GM12878 (cell line): ENCODE data around the gene CD99. TPM values are rescaled to one million over a fixed set of nuclear protein-coding genes. Genes with fewer than 3 reads are reported as not detected.

Experiments used
- ATAC-seq: fragments of 200-7000 bp; cut with Tn5 transposase; 3 replicates; pipeline ENCODE4 v1.9.1; 2020; ENCODE audit warnings: mild to moderate bottlenecking, moderate library complexity
- BruUV-seq: library from RNA; stranded (reverse); fragments of 400-500 nt; replicated peaks from 2 replicates; lab custom pipeline; 2021; lab: Mats Ljungman, UMichigan
- CTCF ChIA-PET: fragments of 300-600 bp; sonication (Branson Sonifier 250); formaldehyde crosslinking; extraction: SDS; loops from one replicate; lab custom pipeline; 2021; ENCODE audit warnings: inconsistent platforms; lab: Yijun Ruan, JAX
- POLR2A ChIA-PET: fragments of 350-600 bp; formaldehyde crosslinking; extraction: SDS; loops from one replicate; lab custom pipeline; 2021; ENCODE audit warnings: inconsistent platforms; lab: Charles Lee
- RAD21 ChIA-PET: fragments of 300-600 bp; sonication (Branson Sonifier 250); formaldehyde crosslinking; loops from one replicate; lab custom pipeline; 2023; ENCODE audit warnings: antibody characterized with exemption; ENCODE audit not compliant: unreplicated experiment; lab: Charles Lee
- SMC1A ChIA-PET: fragments of 300-600 bp; sonication (Branson Sonifier 250); formaldehyde crosslinking; loops from one replicate; lab custom pipeline; 2023; ENCODE audit not compliant: unreplicated experiment, uncharacterized antibody; lab: Charles Lee
- DNase-seq: peaks from one replicate; pipeline ENCODE4 v3.0.0-alpha.2; 2011; ENCODE audit warnings: low read depth, low spot score
- FAIRE-seq: peaks from 3 replicates; lab custom pipeline; 2011; peaks lifted over from hg19 to GRCh38; lab: Jason Lieb, UNC
- H2AFZ ChIP-seq: 2 replicates; pipeline ENCODE4 v1.6.0; 2011; ENCODE audit warnings: low read depth, low read length, control low read depth; ENCODE audit not compliant: control insufficient read depth
- H3K27ac ChIP-seq: 2 replicates; pipeline ENCODE4 v1.5.1; 2011; ENCODE audit warnings: control low read depth; ENCODE audit not compliant: control insufficient read depth, insufficient read depth
- H3K27me3 ChIP-seq, 2 experiments: replicated peaks in 1 of 2; 2 replicates each; pipeline versions ENCODE4 v1.6.0 to v1.6.1; 2011; ENCODE audit warnings: low read length in 1 of 2; ENCODE audit not compliant: control insufficient read depth in 2 of 2, insufficient read depth in 2 of 2
- H3K36me3 ChIP-seq, 2 experiments: 2 replicates each; pipeline ENCODE4 v1.5.1; 2011; ENCODE audit warnings: low read length in 1 of 2; ENCODE audit not compliant: control insufficient read depth in 2 of 2, insufficient read depth in 2 of 2
- H3K4me1 ChIP-seq: 2 replicates; pipeline ENCODE4 v1.6.1; 2011; ENCODE audit warnings: mild to moderate bottlenecking, low read length, moderate library complexity, mixed read lengths; ENCODE audit not compliant: control insufficient read depth, insufficient read depth
- H3K4me2 ChIP-seq: 2 replicates; pipeline ENCODE4 v1.6.0; 2011; ENCODE audit warnings: control low read depth; ENCODE audit not compliant: control insufficient read depth, insufficient read depth
- H3K4me3 ChIP-seq: fragments of 200-600 bp; sonication (generic); 2 replicates; pipeline ENCODE4 v1.5.1; 2016
- H3K79me2 ChIP-seq: 2 replicates; pipeline ENCODE4 v1.6.0; 2011; ENCODE audit warnings: low read length; ENCODE audit not compliant: control insufficient read depth, insufficient read depth
- H3K9ac ChIP-seq: 2 replicates; pipeline ENCODE4 v1.8.0; 2011; ENCODE audit warnings: low read length, control low read depth, mixed read lengths; ENCODE audit not compliant: control insufficient read depth, insufficient read depth
- H3K9me3 ChIP-seq: replicated peaks from 3 replicates; pipeline ENCODE4 v1.5.1; 2011; ENCODE audit warnings: mild to moderate bottlenecking, low read length; ENCODE audit not compliant: control insufficient read depth, insufficient read depth
- H4K20me1 ChIP-seq: 2 replicates; pipeline ENCODE4 v1.6.0; 2011; ENCODE audit not compliant: control insufficient read depth, insufficient read depth
- BACH1 ChIP-seq: fragments of 450-650 bp; IDR thresholded peaks from 2 replicates; pipeline ENCODE4 v1.6.1; 2017; ENCODE audit warnings: mild to moderate bottlenecking, borderline replicate concordance
- PBX3 ChIP-seq: IDR thresholded peaks from 2 replicates; pipeline ENCODE4 v1.6.1; 2011; ENCODE audit warnings: mild to moderate bottlenecking, low read depth, low read length, moderate library complexity; ENCODE audit not compliant: insufficient replicate concordance
- RELA ChIP-seq: fragments of 450-650 bp; IDR thresholded peaks from 2 replicates; pipeline ENCODE4 v1.8.0; 2014; ENCODE audit warnings: borderline replicate concordance; ENCODE audit not compliant: partially characterized antibody
- REST ChIP-seq: IDR thresholded peaks from 2 replicates; pipeline ENCODE4 v1.6.1; 2012; ENCODE audit warnings: mild to moderate bottlenecking, low read depth, low read length
- ZBTB11 ChIP-seq: fragments of 450-650 bp; formaldehyde crosslinking; IDR thresholded peaks from 2 replicates; pipeline ENCODE4 v1.5.0; 2022; ENCODE audit warnings: mild to moderate bottlenecking, missing genetic modification characterization
- ZNF207 ChIP-seq: fragments of 450-650 bp; IDR thresholded peaks from 2 replicates; pipeline ENCODE4 v1.6.1; 2014; ENCODE audit warnings: antibody characterized with exemption, mild to moderate bottlenecking, borderline replicate concordance
- WGBS: methylation state at CpG from one replicate; pipeline ENCODE4 v1.1.6; 2016; ENCODE audit warnings: low lambda C conversion rate; ENCODE audit not compliant: insufficient replicate concordance, insufficient coverage; ENCODE audit errors: missing lambda C conversion rate; 5-methylcytosine and 5-hydroxymethylcytosine counted together
- in situ Hi-C: fragments of 300-500 bp; cut with MboI; formaldehyde crosslinking; loops from 9 replicates; pipeline ENCODE4 v1.14.3; 2018; ENCODE audit warnings: mixed read lengths
- intact Hi-C: fragments of 100-400 bp; cut with micrococcal nuclease; formaldehyde crosslinking; loops from one replicate; pipeline ENCODE4 v1.14.2; 2022; ENCODE audit not compliant: unreplicated experiment
- polyA plus RNA-seq, 11 experiments: library from polyadenylated mRNA; depleted of rRNA in 4 of 11; unstranded in 6 of 11; stranded (reverse) in 5 of 11; fragments of >200 nt; fragmentation: Nextera tagmentation in 4 of 11; fragmentation: Illumina TruSeq in 1 of 11; extraction: Ambion mirVana in 4 of 11; extraction: Trizol in 1 of 11; gene quantifications; 1 replicate in 1 of 11; 2 replicates in 10 of 11; pipeline versions ENCODE4 v1.2.1 to v1.2.3, GENCODE V29; 2011 to 2016; ENCODE audit warnings: inconsistent platforms in 2 of 11, missing spikeins in 2 of 11, low read depth in 1 of 11
- total RNA-seq, 4 experiments: library from RNA; depleted of rRNA in 3 of 4; stranded (reverse); fragments of >200 nt in 3 of 4; fragmentation: Illumina TruSeq in 1 of 4; extraction: Trizol in 1 of 4; gene quantifications; 2 replicates each; pipeline versions ENCODE4 v1.2.1 to v1.2.3, GENCODE V29; 2013 to 2021

The CD99 gene
- total and polyA plus RNA-seq, 10 of the 15 experiments (the other 5 are each of a cell fraction or from before 2014, with no cell fraction given): 24.8 to 242 (median 158) TPM

- ChIA-PET RAD21 (no interaction called here), POLR2A (no interaction called here), SMC1A (no interaction called here), CTCF (no interaction called here)
- no TSS peak for BruUV-seq
- Histone ChIP-seq H2AFZ (no peak overlapping the region), H3K79me2 (no peaks in the 10 kb centered on the region), H3K9ac (no peak overlapping the region), H3K4me3 (no peak overlapping the region), H3K27me3 (no peaks in the 10 kb centered on the region), H4K20me1 (no peaks in the 10 kb centered on the region), H3K27ac (no peak overlapping the region), H3K4me1 (no peaks in the 10 kb centered on the region), H3K9me3 (no peaks in the 10 kb centered on the region; the same call in 2 of the 3 replicates), H3K4me2 (no peak overlapping the region), H3K36me3 (peaks cover 2 to 8% of the 10 kb centered on the region in 2 experiments)
- DNase-seq (no peak), FAIRE-seq (no peak), ATAC-seq (no peak)
- WGBS: 82% methylated on average over 9 of the region's 9 CpGs
- intact Hi-C loops (no loop called here), in situ Hi-C loops (no loop called here)
- TF ChIP-seq ZBTB11 (CRISPR knock-in tag) (no peak), ZNF207 (no peak)
These were observed 41.0 kb downstream of the CD99 start for GRCh38 chrX:2732076-2732475.

- POLR2A ChIA-PET: no interaction called here
- CTCF ChIA-PET: no interaction called here
- Histone ChIP-seq H3K4me2 (no peak overlapping the region), H3K27me3 (no peaks in the 10 kb centered on the region), H3K9me3 (no peaks in the 10 kb centered on the region; the same call in 2 of the 3 replicates), H3K4me1 (no peaks in the 10 kb centered on the region), H2AFZ (no peak overlapping the region), H3K36me3 (peaks cover 2 to 8% of the 10 kb centered on the region in 2 experiments), H3K27ac (no peak overlapping the region), H3K4me3 (no peak overlapping the region), H3K9ac (no peak overlapping the region), H4K20me1 (no peaks in the 10 kb centered on the region)
- intact Hi-C loops: no loop called here
- SMC1A ChIA-PET: no interaction called here
- ATAC-seq (no peak), DNase-seq (no peak), FAIRE-seq (no peak)
- in situ Hi-C loops: no loop called here
- BruUV-seq: no TSS peak
- TF ChIP-seq REST: no peak
- no peak for TF ChIP-seq RELA
- TF ChIP-seq PBX3: no peak
- no peak for TF ChIP-seq BACH1
- TF ChIP-seq, all 136 proteins: peak for 0
- no peaks in the 10 kb centered on the region for H3K79me2 ChIP-seq
- RAD21 ChIA-PET: no interaction called here
These were observed 41.6 kb downstream of the CD99 start for GRCh38 chrX:2732649-2733048.
